ENCODE data around the gene CAPN10. TPM values are rescaled to one million over a fixed set of nuclear protein-coding genes. Genes with fewer than 3 reads are reported as not detected.

The CAPN10 gene
- polyA plus RNA-seq, 3 donors = 7.3 to 57.0 (median 7.4) TPM

GRCh38 chr2:240637116-240637900 lies 50.8 kb downstream of the CAPN10 start:
- Mint-ChIP-seq H3K36me3 (peaks cover 0 to 8% of the 10 kb centered on the region in 2 donors), H3K4me3 (no peak overlapping the region), H3K27ac (no peak overlapping the region), H3K9me3 (peaks cover 15 to 41% (median 28%) of the 10 kb centered on the region in 7 donors), H3K4me1 (peaks cover 12% of the 10 kb centered on the region), H3K27me3 (ENCODE audit: low read depth in 3 of 3) (peaks cover 3 to 10% (median 7%) of the 10 kb centered on the region in 3 donors)
- Histone ChIP-seq H3K27ac (ENCODE audit: low read depth in 1 of 2, low read length in 2 of 2) (no peak overlapping the region), H3K4me1 (ENCODE audit: control insufficient read depth in 1 of 2, insufficient read depth in 2 of 2, low read length in 2 of 2) (peaks cover 8 to 20% of the 10 kb centered on the region in 2 donors), H3K4me2 (replicated peaks; ENCODE audit: extremely low read depth, low read length, poor library complexity, severe bottlenecking) (no peak overlapping the region), H3K9ac (ENCODE audit: insufficient read depth, low read length, poor library complexity, severe bottlenecking) (no peak overlapping the region), H3K9me3 (replicated peaks in 1 of 2; ENCODE audit: control insufficient read depth in 1 of 2, insufficient read depth in 1 of 2, low read length in 2 of 2) (peaks cover 11 to 22% of the 10 kb centered on the region in 2 donors), H3K27me3 (ENCODE audit: control insufficient read depth in 2 of 2, insufficient read depth in 2 of 2, low read length in 2 of 2) (no peaks in the 10 kb centered on the region), H2AFZ (ENCODE audit: insufficient read depth, low read depth, low read length, poor library complexity, severe bottlenecking) (no peak overlapping the region), H4K20me1 (ENCODE audit: insufficient read depth, low read length) (no peaks in the 10 kb centered on the region), H3K4me3 (replicated peaks in 1 of 3; ENCODE audit: low read depth in 2 of 3, low read length in 3 of 3) (no peak overlapping the region), H3K79me2 (ENCODE audit: insufficient read depth, low read length) (no peaks in the 10 kb centered on the region), H3K36me3 (replicated peaks in 1 of 2; ENCODE audit: control insufficient read depth in 1 of 2, insufficient read depth in 2 of 2, low read length in 2 of 2) (no peaks in the 10 kb centered on the region)
- DNase-seq = peak in 1 of 3 donors; percentile 3
- no peak for TF ChIP-seq CTCF (IDR thresholded peaks at IDR 0.05)
- WGBS (ENCODE audit: insufficient coverage) = 95% methylated on average over 13 of the region's 17 CpGs
- intact Hi-C loops (cut with micrococcal nuclease) = no loop called here

- H3K27me3 Mint-ChIP-seq (ENCODE audit: low read depth in 3 of 3) = peaks cover 3 to 10% (median 7%) of the 10 kb centered on the region in 3 donors
- no peak overlapping the region for H3K4me3 Mint-ChIP-seq
- Histone ChIP-seq H3K9ac (ENCODE audit: insufficient read depth, low read length, poor library complexity, severe bottlenecking) (no peak overlapping the region), H3K4me2 (replicated peaks; ENCODE audit: extremely low read depth, low read length, poor library complexity, severe bottlenecking) (no peak overlapping the region), H2AFZ (ENCODE audit: insufficient read depth, low read depth, low read length, poor library complexity, severe bottlenecking) (no peak overlapping the region), H3K4me1 (ENCODE audit: control insufficient read depth in 1 of 2, insufficient read depth in 2 of 2, low read length in 2 of 2) (peaks cover 8 to 20% of the 10 kb centered on the region in 2 donors), H3K27me3 (ENCODE audit: control insufficient read depth in 2 of 2, insufficient read depth in 2 of 2, low read length in 2 of 2) (no peaks in the 10 kb centered on the region), H4K20me1 (ENCODE audit: insufficient read depth, low read length) (no peaks in the 10 kb centered on the region), H3K4me3 (replicated peaks in 1 of 3; ENCODE audit: low read depth in 2 of 3, low read length in 3 of 3) (no peak overlapping the region), H3K27ac (ENCODE audit: low read depth in 1 of 2, low read length in 2 of 2) (no peak overlapping the region), H3K36me3 (replicated peaks in 1 of 2; ENCODE audit: control insufficient read depth in 1 of 2, insufficient read depth in 2 of 2, low read length in 2 of 2) (no peaks in the 10 kb centered on the region), H3K9me3 (replicated peaks in 1 of 2; ENCODE audit: control insufficient read depth in 1 of 2, insufficient read depth in 1 of 2, low read length in 2 of 2) (peaks cover 8 to 18% of the 10 kb centered on the region in 2 donors), H3K79me2 (ENCODE audit: insufficient read depth, low read length) (no peaks in the 10 kb centered on the region)
- WGBS (ENCODE audit: insufficient coverage) = 89% methylated on average over 8 of the region's 8 CpGs
- H3K36me3 Mint-ChIP-seq = peaks cover 0 to 3% of the 10 kb centered on the region in 2 donors
- peaks cover 12 to 39% (median 22%) of the 10 kb centered on the region in 7 donors for H3K9me3 Mint-ChIP-seq
- intact Hi-C loops (cut with micrococcal nuclease) = no loop called here
- DNase-seq = no peak
- no peak for TF ChIP-seq CTCF (IDR thresholded peaks at IDR 0.05)
- peak overlapping the region in 2 of 7 donors; percentile 4 to 12 for H3K27ac Mint-ChIP-seq
- peaks cover 12% of the 10 kb centered on the region for H3K4me1 Mint-ChIP-seq
Measured at GRCh38 chr2:240637901-240638345, 51.4 kb downstream of the CAPN10 start.
